ENCODE data around the gene LIMK2.
"Not testable (repeated sequence)": the region's sequence is repeated elsewhere in the genome, so short reads cannot be mapped to it uniquely, and the experiment has no call there.

Gene LIMK2

GRCh38 chr22:31211862-31212730 lies at the start of gene LIMK2:
LIMK2 (plus strand) TSS chr22:31212298; CDS start chr22:31212409, 111 bp downstream.
- peak; percentile 75 for DNase-seq

DNA sequence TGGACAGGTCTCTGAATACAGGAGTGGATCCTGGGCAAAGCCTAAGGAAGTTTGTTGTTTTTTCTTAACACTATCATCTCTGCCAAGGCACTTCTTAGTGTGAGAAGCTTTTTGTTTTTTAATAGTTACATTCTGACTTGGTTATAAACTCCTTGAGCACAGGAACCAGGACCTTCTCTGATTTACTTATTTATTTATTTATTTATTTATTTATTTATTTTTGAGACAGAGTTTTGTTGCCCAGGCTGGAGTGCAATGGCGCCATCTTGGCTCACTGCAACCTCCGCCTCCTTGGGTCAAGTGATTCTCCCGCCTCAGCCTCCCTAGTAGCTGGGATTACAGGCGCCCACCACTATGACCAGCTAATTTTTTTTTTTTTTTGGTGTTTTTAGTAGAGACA lies 41.1 kb upstream of the LIMK2 start:
- no peak for DNase-seq

DNA sequence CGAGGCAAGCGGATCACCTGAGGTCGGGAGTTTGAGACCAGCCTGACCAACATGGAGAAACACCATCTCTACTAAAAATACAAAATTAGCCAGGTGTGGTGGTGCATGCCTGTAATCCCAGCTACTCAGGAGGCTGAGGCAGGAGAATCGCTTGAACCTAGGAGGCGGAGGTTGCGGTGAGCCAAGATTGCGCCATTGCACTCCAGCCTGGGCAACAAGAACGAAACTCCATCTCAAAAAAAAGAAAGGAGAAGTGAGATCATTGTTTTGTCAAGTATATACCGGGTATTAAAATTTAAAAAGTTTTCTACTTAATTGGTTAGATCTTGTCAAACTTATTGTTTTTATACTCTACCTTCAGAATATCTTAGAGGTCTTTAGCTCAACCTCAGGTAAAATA lies 40.4 kb upstream of the LIMK2 start:
- DNase-seq, result not testable (repeated sequence)

GRCh38 chr22:31173386-31174145 lies 38.5 kb upstream of the LIMK2 start:
- DNase-seq, result no peak

DNA sequence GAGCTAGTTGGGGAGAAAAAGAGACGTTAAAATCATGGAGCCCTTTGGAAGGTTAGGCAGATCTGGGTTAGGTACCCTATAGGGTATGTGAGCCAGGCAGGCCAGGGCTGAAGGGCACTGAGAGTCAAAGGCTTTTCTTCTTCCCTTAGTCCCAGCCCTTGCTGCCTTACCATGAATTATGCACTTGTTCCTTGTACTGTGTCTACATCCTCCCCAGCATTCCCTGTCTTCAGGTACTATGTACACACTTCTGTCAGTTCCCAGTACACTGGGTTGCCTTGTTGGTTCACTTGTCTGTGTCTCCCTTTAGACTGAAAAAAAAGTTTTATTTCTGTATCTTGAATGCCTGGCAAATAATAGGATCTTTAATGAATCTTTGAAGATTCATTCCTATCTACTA lies 35.2 kb upstream of the LIMK2 start:
- no peak for DNase-seq

GRCh38 chr22:31177420-31178162 lies 34.5 kb upstream of the LIMK2 start:
- DNase-seq, result no peak

GRCh38 chr22:31178859-31179258 lies 33.2 kb upstream of the LIMK2 start:
- DNase-seq, result no peak

DNA sequence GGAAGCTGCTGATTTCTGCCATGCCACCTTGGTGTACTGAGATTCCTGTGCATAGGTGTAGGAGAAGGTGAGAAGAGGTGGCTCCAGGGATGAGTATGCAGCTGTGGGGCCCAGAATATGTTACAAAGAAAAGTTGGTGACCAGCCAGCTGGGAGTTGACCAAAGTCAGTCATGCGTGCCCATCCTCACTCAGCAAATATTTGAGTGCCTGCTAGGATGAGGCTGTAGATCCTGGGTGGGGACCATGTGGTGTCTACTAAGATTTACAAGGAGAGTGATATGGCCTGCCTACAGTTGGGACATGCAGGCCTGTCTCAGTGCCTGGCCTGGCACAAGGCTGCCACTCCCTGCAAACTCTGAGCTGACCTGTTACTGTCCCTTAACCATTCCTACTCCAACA lies 32.8 kb upstream of the LIMK2 start:
- DNase-seq, result no peak

- DNase-seq, result no peak
Observed at GRCh38 chr22:31184015-31184414, 28.1 kb upstream of the LIMK2 start.

GRCh38 chr22:31185056-31185455 lies 27.0 kb upstream of the LIMK2 start:
- DNase-seq, result no peak

DNA sequence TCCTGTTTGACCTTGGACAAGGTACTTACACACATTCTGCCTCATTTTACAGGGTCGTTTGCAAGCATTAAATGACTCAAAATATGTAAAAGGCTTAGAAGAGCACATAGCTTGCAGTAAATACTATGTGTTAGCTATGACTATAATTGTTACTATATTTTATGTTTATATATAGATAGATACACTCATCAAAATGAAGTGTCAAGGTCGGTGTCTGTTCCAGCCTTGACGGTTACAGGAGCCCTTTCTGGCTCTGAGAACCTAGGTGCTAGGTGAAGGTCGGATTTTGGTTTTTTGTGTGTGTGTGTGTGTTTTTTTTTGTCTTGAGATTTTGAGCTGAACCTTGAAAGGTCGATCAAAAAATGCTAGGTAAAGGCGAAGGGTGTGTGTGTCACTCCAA lies 24.5 kb upstream of the LIMK2 start:
- no peak for DNase-seq

DNA sequence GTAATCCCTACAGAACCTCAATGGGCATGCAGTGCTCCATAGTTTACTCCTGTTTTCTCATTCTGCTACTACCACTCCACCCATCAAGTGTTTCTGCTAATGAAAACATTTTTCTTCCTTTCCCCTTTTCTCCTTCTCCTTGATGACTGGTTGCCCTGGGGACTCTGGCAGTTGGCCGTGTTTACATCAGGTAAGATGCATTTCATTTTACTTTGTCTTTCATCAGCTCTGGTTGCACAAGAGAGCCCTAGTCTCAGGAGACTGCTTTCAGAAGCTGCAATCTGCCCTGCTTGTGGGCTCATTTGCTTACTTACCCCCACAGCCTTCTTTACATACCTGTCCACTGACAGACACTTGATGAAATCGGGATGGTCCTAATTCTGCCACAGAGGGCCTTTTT lies 19.6 kb upstream of the LIMK2 start:
- no peak for DNase-seq

GRCh38 chr22:31193092-31193491 lies 19.0 kb upstream of the LIMK2 start:
- DNase-seq, result no peak

GRCh38 chr22:31194681-31195080 lies 17.4 kb upstream of the LIMK2 start:
- not testable (repeated sequence) for DNase-seq

DNA sequence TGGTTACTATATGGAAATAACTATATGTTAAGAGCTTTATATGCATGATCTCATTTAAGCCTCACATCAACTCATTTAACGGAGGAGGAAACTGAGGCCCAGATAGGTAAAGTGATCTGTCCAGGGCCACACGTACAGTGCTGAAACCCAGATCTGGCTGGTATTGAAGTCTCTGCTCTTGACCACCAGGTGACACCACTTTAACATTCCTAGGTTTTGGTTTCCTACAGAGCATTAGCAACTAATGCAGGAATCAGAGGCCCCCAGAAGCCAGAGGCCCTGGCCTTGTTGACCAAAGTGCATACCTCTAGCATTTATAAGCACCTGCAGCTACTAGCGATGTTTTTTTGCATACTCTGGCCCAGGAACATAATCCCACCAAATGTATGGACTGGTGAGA lies 12.9 kb upstream of the LIMK2 start:
- DNase-seq, result no peak

- DNase-seq, result not testable (repeated sequence)
Observed at GRCh38 chr22:31204352-31204984, 7.6 kb upstream of the LIMK2 start.

- DNase-seq, result not testable (repeated sequence)
Observed at GRCh38 chr22:31205059-31205458, 7.0 kb upstream of the LIMK2 start.

DNA sequence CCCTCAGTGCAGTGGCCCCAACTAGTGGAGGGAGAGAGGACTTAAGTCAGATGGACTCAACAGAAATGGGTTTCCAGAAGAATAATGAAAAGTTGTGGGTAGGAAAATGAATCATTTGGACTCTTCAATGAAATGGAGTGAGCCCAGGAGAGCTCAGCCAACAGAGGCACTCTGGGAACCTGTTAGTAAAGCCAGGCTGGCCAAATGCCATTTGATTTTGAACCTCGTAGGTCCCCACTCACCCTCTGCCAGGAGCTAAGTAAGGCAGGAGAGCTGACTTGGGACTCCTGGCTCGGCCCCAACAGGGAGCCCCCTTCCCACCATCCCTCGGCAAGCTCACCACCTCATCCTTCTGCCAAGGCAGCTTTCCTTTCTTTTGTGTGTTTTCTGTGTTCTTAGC lies 5.6 kb upstream of the LIMK2 start:
- not testable (repeated sequence) for DNase-seq

GRCh38 chr22:31206896-31207687 lies 5.0 kb upstream of the LIMK2 start:
- no peak for DNase-seq

GRCh38 chr22:31210556-31211421 lies 1.3 kb upstream of the LIMK2 start:
- DNase-seq, result no peak

GRCh38 chr22:31211482-31211861 lies 626 bp upstream of the LIMK2 start:
- no peak for DNase-seq

Data from NCI-H2107 (cell line).